Activated CD4-positive, CD25-positive, alpha-beta regulatory T cell treated with anti-CD3 and anti-CD28 coated beads, Interleukin-2, amount 50 U/mL, for 16 hours (primary cell): ENCODE results near the gene FBXO2.

Experiments used
- DNase-seq: peaks from one replicate; pipeline ENCODE4 v3.0.0-alpha.2; 2020; ENCODE audit warnings: low read depth, low spot score

Gene FBXO2, protein sequence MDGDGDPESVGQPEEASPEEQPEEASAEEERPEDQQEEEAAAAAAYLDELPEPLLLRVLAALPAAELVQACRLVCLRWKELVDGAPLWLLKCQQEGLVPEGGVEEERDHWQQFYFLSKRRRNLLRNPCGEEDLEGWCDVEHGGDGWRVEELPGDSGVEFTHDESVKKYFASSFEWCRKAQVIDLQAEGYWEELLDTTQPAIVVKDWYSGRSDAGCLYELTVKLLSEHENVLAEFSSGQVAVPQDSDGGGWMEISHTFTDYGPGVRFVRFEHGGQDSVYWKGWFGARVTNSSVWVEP

GRCh38 chr1:11654137-11654938 is at the start of gene FBXO2, which contains the start of gene FBXO44:
Gene FBXO2, minus strand, starts transcription at chr1:11654429. Its CDS starts 89 bp downstream, at chr1:11654340.
Gene FBXO44, plus strand, starts transcription at chr1:11654877. Its CDS starts 959 bp downstream, at chr1:11655836.
- DNase-seq, result peak; percentile 33

DNA sequence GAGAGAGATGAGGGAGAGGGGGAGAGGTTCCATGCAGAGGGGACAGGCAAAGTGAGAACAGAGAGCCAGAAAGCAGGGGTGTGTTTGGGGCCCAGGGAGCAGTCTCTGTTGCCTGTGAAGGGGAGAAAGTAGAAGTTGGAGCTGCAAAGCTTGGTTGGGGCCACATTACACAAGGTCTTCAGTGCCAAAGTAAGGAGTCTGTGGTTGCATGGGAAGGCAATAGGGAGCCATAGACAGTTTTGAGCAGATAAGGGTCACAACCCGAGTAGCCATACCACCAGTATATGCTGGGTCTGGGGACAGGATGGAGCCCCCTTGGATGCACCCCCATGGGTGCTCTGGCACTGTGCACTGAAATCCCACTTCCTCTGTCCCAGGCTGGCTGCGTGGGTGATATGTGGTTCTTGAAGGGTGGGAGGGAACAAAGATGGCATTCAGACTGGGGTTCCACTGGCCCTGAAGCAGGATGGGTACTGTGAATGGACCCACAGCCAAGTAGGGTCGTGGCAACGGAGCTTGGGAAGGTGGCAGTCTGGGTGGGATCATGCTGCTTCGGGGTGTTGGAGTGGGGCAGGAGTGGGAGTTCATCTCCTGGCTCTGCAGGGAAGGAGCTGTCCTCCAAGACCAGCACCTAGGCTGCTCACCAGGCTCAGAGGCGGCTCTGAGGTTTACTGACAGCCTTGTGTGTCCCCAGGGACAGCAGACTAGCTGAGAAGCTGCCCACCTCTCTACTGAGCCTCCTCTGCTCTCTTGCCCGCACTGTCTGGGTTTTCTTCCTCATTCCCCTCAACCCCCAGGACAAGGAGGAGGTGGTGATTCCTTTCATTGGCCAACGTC is 49.3 kb upstream of the FBXO2 start:
- no peak for DNase-seq

- DNase-seq, result no peak
Measured at GRCh38 chr1:11701981-11702803, 48.0 kb upstream of the FBXO2 start.

GRCh38 chr1:11701551-11701961 is 47.3 kb upstream of the FBXO2 start:
- no peak for DNase-seq

GRCh38 chr1:11700601-11701467 is 46.6 kb upstream of the FBXO2 start:
- DNase-seq, result no peak

DNA sequence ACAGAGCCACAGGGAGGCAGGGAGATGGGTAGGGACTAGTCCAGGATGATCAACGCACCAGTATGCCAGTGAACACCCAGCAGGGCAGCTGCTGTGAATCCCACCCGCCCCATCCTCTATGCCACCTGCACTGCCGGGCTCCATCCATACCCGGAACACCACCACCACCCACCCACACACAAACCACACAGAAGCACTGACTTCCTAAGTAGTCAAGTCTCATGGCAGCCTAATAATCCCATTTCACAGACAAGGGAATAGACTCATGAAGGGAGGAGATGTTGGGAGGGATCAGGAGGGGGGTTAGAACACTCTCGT is 43.6 kb upstream of the FBXO2 start:
- no peak for DNase-seq

DNA sequence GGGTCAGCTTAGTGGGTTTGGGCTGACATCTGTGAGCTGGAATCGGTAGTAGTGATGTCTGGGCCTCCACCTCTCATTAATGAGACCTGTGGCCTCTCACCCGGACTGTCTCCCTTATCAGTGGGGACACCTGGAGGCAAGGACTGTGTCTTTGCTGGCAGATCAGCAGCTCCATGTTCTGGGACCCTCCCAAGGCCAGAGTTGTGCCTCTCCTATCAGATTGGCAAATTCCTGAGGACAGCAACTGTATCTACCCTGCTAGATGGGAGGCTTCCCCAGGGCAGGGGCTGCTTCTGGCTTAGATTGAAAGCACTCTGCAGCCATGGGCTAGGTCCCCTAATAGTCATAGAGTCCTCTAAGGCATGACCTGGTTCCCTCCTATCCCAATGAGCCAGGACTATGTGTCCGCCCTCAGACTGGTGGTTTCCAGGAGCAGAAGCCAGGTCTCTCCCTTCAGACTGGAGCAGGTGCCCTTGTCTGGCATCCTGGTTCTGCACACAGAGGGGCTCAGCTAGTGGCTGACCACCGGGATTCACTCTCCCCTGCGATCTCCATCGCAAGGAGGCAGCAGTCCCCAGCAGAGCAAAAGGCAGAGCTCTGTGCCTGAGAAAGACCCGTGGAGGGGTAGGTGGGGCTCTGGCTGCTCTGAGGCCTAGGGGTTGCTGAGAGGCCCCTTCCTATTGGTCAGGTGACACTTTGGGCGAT is 43.1 kb upstream of the FBXO2 start:
- no peak for DNase-seq

- no peak for DNase-seq
Measured at GRCh38 chr1:11695861-11696260, 41.6 kb upstream of the FBXO2 start.

GRCh38 chr1:11693917-11694316 is 39.7 kb upstream of the FBXO2 start:
- no peak for DNase-seq

DNA sequence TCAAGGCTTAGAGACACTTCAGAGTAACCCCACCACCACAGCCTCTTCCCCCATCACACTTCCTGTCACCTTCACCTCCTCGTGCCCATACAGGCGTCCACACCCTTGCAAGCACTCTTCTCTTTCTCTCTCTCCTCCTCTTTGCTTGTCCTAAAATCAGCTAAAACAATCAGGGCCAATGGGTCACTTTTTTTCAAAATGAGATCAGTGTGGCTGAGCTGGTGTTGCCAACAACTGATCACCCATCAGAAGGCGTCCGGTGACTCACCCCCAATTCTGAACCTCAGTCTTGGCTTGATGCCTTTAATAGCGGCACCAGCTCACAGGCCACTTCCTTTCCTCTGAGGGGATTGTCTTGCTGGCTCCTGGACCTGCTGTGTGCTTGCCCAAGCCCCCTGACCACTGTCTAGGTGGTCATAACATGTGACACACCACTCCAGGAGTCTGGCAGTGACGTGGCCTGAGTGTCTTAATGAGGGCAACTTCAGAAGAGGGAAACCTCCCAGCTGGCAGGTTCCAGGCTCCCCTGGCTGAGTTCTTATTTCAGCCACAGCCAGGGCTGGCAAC is 38.9 kb upstream of the FBXO2 start:
- DNase-seq, result no peak

DNA sequence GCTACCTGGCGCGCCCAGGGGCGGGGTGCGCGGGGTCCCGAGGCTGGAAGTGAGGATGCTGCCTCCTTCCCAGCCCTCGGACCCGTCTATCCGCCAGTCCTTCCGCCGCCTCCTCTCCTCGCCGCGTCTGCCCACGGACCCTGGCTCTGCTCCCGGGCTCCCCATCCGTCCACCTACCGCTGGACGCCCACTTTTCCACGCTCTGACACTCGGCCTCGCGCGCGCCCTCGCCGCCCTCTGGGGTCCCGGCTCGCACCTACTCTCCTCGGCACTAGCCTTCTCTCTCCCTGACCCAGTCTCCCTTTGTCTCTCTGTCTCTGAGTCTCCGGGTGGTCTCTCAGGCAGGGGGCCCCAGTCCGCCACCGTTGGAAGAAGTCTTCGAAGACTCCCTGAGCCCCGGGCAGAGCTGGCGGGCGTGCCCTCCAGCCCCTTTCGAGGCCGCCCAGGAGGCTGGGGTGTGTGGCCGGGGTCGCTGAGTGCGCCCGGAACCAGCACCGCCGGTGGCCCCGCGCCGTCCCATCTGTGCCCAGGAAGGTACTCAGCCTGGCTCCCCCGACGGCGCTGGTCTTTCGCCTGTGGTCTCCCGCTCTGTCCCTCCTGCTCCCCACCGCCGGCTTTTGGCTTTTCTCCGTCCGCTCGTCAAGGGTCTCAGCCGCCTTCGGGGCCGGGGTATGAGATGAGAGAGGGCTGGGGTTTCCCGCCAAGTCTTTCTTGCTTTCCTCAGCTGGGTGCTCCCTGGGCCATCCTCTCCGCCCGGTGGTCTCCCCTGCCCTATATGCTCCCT is 37.9 kb upstream of the FBXO2 start:
- no peak for DNase-seq

- DNase-seq, result no peak
Measured at GRCh38 chr1:11691302-11691914, 37.2 kb upstream of the FBXO2 start, which contains the start of gene DRAXIN. Gene DRAXIN, plus strand, starts transcription at chr1:11691710. Its CDS starts 14,549 bp downstream, at chr1:11706259.

DNA sequence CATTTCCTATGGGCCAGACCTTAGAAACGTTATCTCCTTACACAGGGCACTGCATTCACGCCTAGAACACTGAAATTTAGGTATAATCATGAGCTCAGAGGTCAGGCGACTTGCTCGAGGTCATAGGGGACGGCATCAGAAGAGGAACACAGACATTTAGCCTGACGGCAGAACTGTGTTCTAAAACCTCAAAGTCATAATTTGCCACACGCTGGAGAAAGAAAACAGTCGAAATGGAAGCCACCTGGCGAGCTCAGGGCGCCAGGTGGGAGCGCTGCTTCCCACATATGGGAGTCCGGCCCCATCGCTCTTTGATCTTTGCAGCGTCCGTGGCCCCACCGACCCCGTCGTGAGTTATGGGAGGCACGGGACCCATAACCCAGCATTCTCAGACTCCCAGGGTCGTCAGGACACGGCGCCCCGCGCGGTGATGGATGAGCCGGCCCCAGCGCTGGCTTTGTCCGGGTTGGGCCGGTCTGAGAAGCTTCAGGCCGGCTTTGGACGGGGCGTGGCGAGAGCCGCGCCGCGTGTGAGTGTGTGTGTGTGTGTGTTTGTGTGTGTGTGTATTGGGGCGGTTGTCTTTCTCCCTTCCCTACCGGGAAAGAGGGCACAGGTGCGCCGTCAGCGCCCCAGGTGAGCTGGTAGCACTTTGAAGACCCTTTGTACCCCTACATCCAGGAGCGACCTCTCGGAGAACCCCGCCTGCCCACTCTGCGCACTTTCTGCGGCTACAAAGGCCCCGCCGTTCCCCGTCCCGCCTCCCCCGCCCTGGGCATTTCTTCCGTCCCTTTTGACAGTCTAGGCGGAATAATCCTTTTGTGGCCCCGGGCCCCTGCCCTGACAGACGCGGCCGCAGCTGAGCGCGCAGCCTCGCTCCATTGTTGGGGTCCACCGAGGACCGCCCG is 36.4 kb upstream of the FBXO2 start:
- DNase-seq, result no peak

- no peak for DNase-seq
Measured at GRCh38 chr1:11688506-11688905, 34.3 kb upstream of the FBXO2 start.

GRCh38 chr1:11685210-11685752 is 31.1 kb upstream of the FBXO2 start:
- DNase-seq, result no peak

- DNase-seq, result no peak
Measured at GRCh38 chr1:11684070-11684469, 29.8 kb upstream of the FBXO2 start.

DNA sequence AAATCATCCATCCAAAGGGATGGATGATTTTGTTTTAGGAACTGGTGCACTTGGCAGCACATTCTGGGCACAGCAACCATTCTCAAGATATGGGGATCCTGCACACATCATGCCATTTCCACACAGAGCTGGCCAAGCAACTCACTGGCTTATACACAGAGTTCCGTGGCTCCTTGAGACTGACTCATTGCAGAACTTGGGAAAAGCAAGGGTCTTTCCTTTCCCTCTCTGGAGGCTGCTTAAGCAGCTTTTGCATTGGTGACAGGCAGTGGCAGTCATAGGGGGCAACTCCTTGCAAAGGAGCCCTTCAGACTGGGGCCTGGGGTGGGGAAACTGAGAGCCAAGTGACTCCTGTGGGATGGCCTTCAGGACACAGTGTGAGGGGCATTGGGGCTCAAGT is 28.6 kb upstream of the FBXO2 start:
- no peak for DNase-seq
